Endometrial microvascular endothelial cells (primary cell): ENCODE results near the gene AGPAT3. TPM values are rescaled to one million over a fixed set of nuclear protein-coding genes. Genes with fewer than 3 reads are reported as not detected.
"Not testable (repeated sequence)": the region's sequence is repeated elsewhere in the genome, so short reads cannot be mapped to it uniquely, and the experiment has no call there.

ENCODE experiments used
- in situ Hi-C: cut with HindIII; loops from 2 replicates; pipeline ENCODE4 v1.10.0; 2017; ENCODE audit warnings: low sequenced_read_pairs, low pct_unique_long_range_greater_than_20kb; ENCODE audit errors: inconsistent ontology term
- total RNA-seq: library from RNA; depleted of rRNA; stranded (reverse); fragments of >200 nt; gene quantifications from one replicate; pipeline ENCODE4 v1.2.3, GENCODE V29; 2015; ENCODE audit errors: inconsistent ontology term

The AGPAT3 gene
- total RNA-seq, 1 donor from 2014 or later = 72.7 TPM

DNA sequence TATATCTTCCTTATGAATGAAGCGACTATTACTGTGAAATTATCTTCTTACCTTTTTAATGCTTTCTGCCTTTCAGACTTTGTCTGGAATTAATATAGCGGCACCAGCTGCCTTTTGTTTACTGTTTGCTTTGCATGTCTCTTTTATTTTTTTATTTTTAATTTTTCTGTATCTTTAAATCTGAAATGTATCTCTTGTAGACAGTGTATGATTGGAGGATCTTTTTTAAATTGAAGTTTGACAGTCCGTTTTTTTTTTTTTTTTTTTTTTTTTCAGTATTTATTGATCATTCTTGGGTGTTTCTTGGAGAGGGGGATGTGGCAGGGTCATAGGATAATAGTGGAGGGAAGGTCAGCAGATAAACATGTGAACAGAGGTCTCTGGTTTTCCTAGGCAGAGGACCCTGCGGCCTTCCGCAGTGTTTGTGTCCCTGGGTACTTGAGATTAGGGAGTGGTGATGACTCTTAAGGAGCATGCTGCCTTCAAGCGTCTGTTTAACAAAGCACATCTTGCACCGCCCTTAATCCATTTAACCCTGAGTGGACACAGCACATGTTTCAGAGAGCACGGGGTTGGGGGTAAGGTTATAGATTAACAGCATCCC lies 31.8 kb downstream of the AGPAT3 start:
- in situ Hi-C loops = not testable (repeated sequence)

DNA sequence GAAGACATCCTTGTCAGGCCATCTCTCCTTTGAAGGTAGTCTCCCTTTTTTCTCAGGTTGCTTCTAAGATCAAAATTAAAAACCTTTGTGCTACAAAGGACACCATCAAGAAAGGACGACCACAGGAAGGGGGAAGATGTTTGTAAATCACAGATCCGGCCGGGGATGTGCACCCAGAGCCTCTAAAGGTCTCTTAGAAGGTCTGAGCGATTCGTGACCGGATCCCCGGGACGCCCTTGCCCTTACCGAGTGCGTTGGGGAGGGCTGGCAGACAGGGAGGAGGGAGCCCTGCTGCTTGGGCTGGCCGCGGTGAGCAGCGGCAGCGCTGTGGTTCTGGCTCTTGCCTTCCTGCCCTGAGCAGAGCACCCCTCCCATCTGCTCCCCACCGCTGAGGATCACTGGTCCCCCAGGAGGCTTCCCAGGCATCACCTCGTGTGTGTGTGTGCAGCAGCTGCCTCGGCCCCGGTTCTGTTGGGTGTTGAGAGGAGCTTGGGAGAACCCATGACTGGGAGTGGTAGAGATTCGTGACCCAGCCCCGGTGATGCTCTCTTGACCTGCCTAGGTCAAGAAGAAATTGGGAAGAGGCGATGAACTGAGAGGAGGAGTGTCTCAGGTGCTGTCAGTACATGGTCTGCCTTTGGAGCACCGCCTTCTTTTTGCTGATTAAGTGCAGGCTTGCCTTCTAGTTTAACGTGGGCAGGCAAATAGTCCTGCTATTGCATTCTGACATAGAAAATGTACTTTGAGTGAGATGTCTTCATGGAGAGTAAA lies 34.5 kb downstream of the AGPAT3 start:
- in situ Hi-C loops = no loop called here

DNA sequence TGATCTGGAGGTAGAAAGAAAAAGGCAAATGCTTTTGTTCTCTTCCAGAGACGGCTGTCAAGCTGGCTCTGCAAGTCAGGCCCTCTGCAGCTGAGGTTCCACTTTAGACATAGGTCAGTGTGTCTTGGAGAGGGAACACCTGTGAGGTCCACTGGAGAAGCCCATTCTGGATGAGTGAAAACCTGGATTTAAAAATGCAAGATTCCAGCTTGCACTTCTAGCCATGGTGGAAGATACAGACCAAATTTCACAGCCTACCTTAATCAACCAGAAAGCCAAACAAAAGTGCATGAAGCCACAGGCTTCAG lies 35.0 kb downstream of the AGPAT3 start:
- in situ Hi-C loops = no loop called here

GRCh38 chr21:43900690-43901089 lies 35.7 kb downstream of the AGPAT3 start:
- in situ Hi-C loops = no loop called here

GRCh38 chr21:43902441-43902840 lies 37.4 kb downstream of the AGPAT3 start:
- in situ Hi-C loops = no loop called here

- in situ Hi-C loops = no loop called here
These were observed 38.5 kb downstream of the AGPAT3 start for GRCh38 chr21:43903451-43904091.

DNA sequence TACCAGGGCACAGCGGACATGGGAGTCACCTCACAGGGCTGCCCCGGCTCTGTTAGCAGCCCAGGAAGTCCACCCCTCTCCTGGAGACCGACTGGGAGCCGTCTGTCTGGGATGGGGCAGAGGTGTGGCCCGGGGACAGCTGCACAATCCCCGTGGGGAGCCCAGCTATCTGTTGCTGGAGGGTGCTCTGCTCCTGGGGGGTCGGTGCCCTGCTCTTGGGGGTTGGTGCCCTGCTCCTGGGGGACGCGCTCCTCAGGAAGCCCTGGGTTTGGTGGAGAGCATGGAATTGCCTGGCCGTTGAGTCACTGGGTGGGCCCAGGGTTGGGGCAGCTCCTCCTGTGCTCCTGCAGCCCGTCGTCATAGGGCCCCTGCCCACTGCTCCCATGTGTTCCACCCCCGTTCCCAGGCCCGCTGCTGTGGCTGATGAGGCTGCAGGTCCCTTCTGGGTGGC lies 39.3 kb downstream of the AGPAT3 start:
- in situ Hi-C loops = no loop called here

DNA sequence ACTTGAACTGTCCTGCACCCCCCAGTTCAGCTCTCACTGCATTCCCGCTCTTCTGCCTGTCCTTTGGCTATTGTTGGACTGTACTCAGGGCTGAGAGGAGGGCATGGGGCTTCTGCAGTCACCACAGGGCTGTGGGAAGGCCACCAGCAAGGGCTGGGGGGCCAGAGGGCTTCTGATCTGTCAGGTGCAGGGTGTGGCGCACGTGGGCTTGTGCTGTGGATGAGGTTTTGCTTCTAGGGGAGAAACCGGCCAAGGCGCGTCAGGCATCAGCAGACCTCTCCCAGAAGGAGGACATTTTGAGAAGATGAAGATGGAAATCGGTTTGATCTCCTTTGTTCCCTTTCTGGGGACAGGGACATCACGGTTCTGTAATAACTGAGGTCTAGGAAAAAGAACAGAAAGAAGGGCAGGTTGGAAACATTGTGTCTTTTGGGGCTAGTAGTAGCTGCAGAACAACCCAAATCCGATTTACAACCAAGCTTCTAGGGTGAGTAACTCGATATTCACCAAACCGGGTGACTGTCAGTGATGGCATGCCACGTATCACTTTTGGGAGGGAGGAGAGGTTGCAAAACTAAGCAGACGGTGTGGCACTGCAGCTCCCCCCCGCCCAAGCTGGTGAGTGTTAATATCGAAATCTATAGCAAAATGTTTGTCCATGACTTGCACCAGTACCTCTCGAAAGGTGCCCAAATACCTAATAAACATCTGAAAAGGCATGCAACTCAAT lies 40.9 kb downstream of the AGPAT3 start:
- in situ Hi-C loops = no loop called here

- in situ Hi-C loops = no loop called here
These were observed 41.8 kb downstream of the AGPAT3 start for GRCh38 chr21:43906585-43907370.

DNA sequence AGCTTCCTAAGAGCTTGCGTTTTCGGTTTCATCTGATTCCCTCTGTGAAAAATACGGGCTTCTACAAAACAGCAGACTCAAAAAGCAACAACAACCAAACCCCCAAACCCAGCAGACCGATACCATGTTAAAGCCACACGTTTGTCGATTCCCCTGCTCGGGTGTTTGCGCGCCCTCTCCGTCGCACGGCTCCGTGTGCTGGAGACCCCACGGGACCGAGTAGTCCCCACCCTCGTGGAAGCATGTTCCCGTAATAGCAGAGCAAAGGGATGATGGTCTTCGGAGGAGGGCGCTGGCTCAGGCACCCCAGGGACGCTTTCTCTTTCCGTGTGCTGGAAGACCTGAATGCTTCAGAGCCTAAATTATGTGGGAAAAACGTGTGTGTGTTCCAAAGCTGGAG lies 42.7 kb downstream of the AGPAT3 start:
- in situ Hi-C loops = no loop called here

DNA sequence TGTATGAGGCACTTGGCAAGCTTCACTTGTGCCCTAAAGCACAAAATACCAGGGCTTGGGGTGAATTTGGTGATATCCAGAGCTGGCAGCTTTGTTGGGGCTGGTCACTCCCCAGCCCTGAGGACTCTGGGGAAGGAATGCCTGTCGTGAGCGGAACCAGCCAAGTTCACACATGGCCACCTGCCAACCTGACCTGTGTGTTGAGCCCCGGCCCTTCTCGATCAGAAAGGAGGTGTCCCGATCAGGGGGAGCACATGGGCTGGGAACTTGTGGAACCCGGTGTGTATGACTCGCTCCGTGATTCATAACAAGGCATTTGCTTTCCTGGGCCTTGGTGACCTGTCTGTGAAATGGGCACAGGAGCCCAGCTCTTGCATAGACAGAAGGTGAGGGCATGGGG lies 43.1 kb downstream of the AGPAT3 start:
- in situ Hi-C loops = no loop called here

GRCh38 chr21:43909741-43910400 lies 44.8 kb downstream of the AGPAT3 start:
- in situ Hi-C loops = no loop called here

DNA sequence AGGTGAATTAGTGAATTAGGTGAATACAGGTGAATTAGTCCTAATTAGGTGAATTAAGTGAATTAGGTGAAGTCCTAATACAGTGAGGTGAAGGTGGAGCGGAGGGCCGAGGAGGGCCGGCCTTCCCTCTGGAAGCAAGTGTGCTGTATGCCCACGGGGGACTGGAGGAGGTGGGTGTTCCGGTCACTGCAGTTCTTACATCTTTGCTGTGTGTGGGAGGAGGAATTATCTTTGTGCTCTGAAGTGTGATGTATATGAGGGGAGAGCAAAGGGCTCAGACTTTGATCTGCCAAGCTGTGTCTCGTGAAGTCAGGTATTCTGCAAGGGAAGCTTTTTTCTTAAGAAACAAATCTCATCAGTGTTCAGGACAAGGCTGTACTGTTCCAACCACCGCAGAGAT lies 45.4 kb downstream of the AGPAT3 start:
- in situ Hi-C loops = no loop called here

GRCh38 chr21:43911015-43911934 lies 46.3 kb downstream of the AGPAT3 start:
- in situ Hi-C loops = no loop called here

DNA sequence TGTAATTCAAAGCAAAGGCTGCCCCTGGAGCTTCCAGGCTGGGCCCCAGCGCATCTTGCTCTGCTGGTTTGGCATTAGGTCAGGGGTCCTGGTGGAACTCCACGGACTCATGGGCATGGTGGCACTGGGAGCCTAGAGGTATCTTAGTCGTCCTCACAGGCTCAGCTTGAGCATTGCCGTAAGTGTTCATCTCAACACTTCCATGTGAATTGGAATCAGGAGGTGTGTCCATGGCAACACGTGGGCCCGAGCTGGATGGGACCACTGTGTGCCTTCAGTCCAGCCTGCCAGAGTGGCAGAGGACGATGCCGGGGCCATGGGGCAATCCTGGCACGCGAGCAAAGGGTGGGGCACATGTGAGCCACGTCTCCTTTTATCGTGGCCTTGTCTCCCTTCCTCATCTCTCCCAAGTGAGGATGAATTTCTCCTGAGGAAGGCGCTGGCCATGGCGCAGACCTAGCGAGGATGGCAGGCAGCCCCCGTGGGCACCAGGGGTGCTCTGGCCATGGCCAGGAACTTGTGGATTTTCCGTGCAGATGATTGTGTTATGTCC lies 47.0 kb downstream of the AGPAT3 start:
- in situ Hi-C loops = no loop called here

- in situ Hi-C loops = no loop called here
These were observed 47.5 kb downstream of the AGPAT3 start for GRCh38 chr21:43912500-43912899.

DNA sequence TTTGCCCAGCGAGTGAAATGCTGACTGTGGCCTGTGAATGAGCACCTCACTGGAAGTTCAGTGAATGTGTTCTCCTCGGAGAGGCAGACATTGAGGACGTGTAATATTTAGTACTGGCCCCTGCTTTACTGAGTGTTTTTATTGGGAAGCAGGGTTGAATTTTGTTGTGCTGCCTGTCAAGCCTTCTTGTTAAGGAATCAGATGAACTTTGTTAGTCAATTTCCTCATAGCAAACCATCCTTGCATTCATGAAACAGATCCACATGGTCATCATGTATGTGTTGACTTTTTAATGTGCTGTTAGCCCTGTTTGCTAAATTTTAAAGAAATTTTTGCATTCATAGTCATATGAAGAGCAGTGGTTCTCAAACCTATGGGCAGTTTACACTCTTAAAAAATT lies 47.9 kb downstream of the AGPAT3 start:
- in situ Hi-C loops = no loop called here
